ENCODE results near the gene CEL.

DNA sequence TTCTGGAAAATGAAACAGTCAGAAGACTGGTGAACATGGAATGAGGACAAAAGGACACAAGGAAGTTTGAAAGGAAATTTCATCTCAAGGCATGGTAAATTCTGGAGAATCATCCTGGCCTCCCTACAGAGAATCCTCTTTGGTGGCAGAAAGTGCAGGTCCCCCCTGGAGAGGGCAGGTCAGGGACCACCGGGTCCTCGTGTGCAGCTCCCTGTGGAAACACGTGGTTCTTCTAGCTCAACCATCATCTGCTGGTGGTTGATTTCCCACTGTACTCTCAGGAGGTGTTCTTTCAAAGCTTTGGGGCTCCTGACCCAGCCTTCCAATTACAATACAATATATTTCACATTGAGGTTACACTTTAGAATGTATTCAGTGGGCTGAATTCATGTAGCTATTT is 33.6 kb upstream of the CEL start:
- TF ChIP-seq, protein P1, sequence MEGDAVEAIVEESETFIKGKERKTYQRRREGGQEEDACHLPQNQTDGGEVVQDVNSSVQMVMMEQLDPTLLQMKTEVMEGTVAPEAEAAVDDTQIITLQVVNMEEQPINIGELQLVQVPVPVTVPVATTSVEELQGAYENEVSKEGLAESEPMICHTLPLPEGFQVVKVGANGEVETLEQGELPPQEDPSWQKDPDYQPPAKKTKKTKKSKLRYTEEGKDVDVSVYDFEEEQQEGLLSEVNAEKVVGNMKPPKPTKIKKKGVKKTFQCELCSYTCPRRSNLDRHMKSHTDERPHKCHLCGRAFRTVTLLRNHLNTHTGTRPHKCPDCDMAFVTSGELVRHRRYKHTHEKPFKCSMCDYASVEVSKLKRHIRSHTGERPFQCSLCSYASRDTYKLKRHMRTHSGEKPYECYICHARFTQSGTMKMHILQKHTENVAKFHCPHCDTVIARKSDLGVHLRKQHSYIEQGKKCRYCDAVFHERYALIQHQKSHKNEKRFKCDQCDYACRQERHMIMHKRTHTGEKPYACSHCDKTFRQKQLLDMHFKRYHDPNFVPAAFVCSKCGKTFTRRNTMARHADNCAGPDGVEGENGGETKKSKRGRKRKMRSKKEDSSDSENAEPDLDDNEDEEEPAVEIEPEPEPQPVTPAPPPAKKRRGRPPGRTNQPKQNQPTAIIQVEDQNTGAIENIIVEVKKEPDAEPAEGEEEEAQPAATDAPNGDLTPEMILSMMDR (IDR thresholded peaks at IDR 0.05) = no peak
- no peak for TF ChIP-seq POLR2A (IDR thresholded peaks at IDR 0.05)
